ENCODE measurements around the gene CAMSAP2.

- TF ChIP-seq EZH2 (IDR thresholded peaks at IDR 0.05; ENCODE audit: low read depth), result no peak
- no peak for TF ChIP-seq CTCF (conservative IDR thresholded peaks at IDR 0.05)
Measured at GRCh38 chr1:200909071-200909470, 170.4 kb downstream of the CAMSAP2 start.
